HepG2 (cell line): ENCODE results near the gene SH3PXD2A. TPM values are rescaled to one million over a fixed set of nuclear protein-coding genes. Genes with fewer than 3 reads are reported as not detected.

Experiments
- ASH2L ChIP-seq: fragments of 300-600, 200-600 bp; sonication (generic); IDR thresholded peaks from 2 replicates; pipeline ENCODE4 v1.7.0; 2017; ENCODE audit warnings: low read depth, mild to moderate bottlenecking, moderate library complexity, mixed read lengths, low read length; ENCODE audit not compliant: insufficient read length
- ATM ChIP-seq: fragments of 450-650 bp; IDR thresholded peaks from 2 replicates; pipeline ENCODE4 v1.7.1; 2017; ENCODE audit warnings: mild to moderate bottlenecking, borderline replicate concordance
- HDAC1 ChIP-seq: sonication (generic); formaldehyde crosslinking; IDR thresholded peaks from 2 replicates; pipeline ENCODE4 v1.5.1; 2020; ENCODE audit warnings: mild to moderate bottlenecking, missing genetic modification reagents
- HOXA3 ChIP-seq: sonication (generic); formaldehyde crosslinking; IDR thresholded peaks from 2 replicates; pipeline ENCODE4 v1.5.0; 2020; ENCODE audit warnings: missing genetic modification reagents
- KLF6 ChIP-seq: IDR thresholded peaks from 2 replicates; pipeline ENCODE4 v1.8.0; 2016; ENCODE audit warnings: missing biosample characterization, missing genetic modification reagents
- MAZ ChIP-seq, 2 experiments: sonication (generic) in 1 of 2; formaldehyde crosslinking in 1 of 2; IDR thresholded peaks; 2 replicates each; pipeline versions ENCODE4 v1.5.0 to v1.6.1; 2012 to 2020; ENCODE audit warnings: low read depth in 2 of 2, mild to moderate bottlenecking in 2 of 2, borderline replicate concordance in 1 of 2, improper control_type of control experiment in 1 of 2, low read length in 1 of 2, missing genetic modification reagents in 1 of 2, moderate library complexity in 1 of 2
- NCOA1 ChIP-seq: sonication (generic); formaldehyde crosslinking; IDR thresholded peaks from 2 replicates; pipeline ENCODE4 v1.9.0; 2021; ENCODE audit warnings: missing genetic modification reagents
- POLR2A ChIP-seq, 2 experiments: IDR thresholded peaks; 2 replicates each; pipeline ENCODE4 v1.6.1; 2011; ENCODE audit warnings: low read depth in 2 of 2, low read length in 2 of 2, mild to moderate bottlenecking in 1 of 2, moderate library complexity in 1 of 2; ENCODE audit not compliant: insufficient read depth in 1 of 2
- RXRA ChIP-seq: sonication (generic); formaldehyde crosslinking; IDR thresholded peaks from 2 replicates; pipeline ENCODE4 v1.5.1; 2020; ENCODE audit warnings: missing genetic modification reagents
- ZC3H4 ChIP-seq: sonication (generic); formaldehyde crosslinking; IDR thresholded peaks from 2 replicates; pipeline ENCODE4 v1.4.0; 2020; ENCODE audit warnings: missing genetic modification reagents, borderline replicate concordance
- ZFP1 ChIP-seq: IDR thresholded peaks from 2 replicates; pipeline ENCODE4 v1.6.1; 2016
- ZNF232 ChIP-seq: sonication (generic); formaldehyde crosslinking; IDR thresholded peaks from 2 replicates; pipeline ENCODE4 v1.4.0; 2020; ENCODE audit warnings: missing genetic modification reagents, borderline replicate concordance
- ZNF3 ChIP-seq: IDR thresholded peaks from 2 replicates; pipeline ENCODE4 v1.7.0; 2017; ENCODE audit warnings: inconsistent platforms
- ZNF382 ChIP-seq: sonication (generic); formaldehyde crosslinking; IDR thresholded peaks from 2 replicates; pipeline ENCODE4 v1.5.0; 2020; ENCODE audit warnings: missing genetic modification reagents, mild to moderate bottlenecking, borderline replicate concordance
- ZNF383 ChIP-seq: sonication (generic); formaldehyde crosslinking; IDR thresholded peaks from 2 replicates; pipeline ENCODE4 v1.4.0; 2020; ENCODE audit warnings: missing genetic modification reagents, mild to moderate bottlenecking, borderline replicate concordance
- polyA plus RNA-seq, 8 experiments: library from polyadenylated mRNA; depleted of rRNA in 3 of 8; stranded (reverse) in 7 of 8; unstranded in 1 of 8; fragments of >200 nt; fragmentation: Illumina TruSeq in 4 of 8; extraction: Trizol in 4 of 8; gene quantifications; 2 replicates each; pipeline versions ENCODE4 v1.2.1 to v1.2.3, GENCODE V29; 2011 to 2016; ENCODE audit warnings: low read depth in 4 of 8, missing spikeins in 1 of 8, mixed read lengths in 1 of 8; ENCODE audit not compliant: insufficient read depth in 1 of 8
- total RNA-seq, 5 experiments: library from RNA; depleted of rRNA; stranded (reverse); fragments of >200 nt; fragmentation: Illumina TruSeq; extraction: Trizol; gene quantifications; 2 replicates each; pipeline ENCODE4 v1.2.3, GENCODE V29; 2016; ENCODE audit warnings: low read depth in 1 of 5
- TF ChIP-seq, protein P1 (sequence below): sonication (generic); formaldehyde crosslinking; IDR thresholded peaks from 2 replicates; pipeline ENCODE4 v1.8.0; 2022; ENCODE audit warnings: mild to moderate bottlenecking, missing genetic modification reagents
- TF ChIP-seq, protein P2 (sequence below), 2 experiments: sonication (generic) in 1 of 2; formaldehyde crosslinking in 1 of 2; IDR thresholded peaks; 2 replicates each; pipeline versions ENCODE4 v1.5.1 to v1.6.1; 2011 to 2020; ENCODE audit warnings: borderline replicate concordance in 1 of 2, low read depth in 1 of 2, low read length in 1 of 2, mild to moderate bottlenecking in 1 of 2, missing genetic modification reagents in 1 of 2, moderate library complexity in 1 of 2
- TF ChIP-seq, protein P3 (sequence below): sonication (generic); formaldehyde crosslinking; IDR thresholded peaks from 2 replicates; pipeline ENCODE4 v1.8.0; 2022; ENCODE audit warnings: missing genetic modification reagents, mild to moderate bottlenecking, moderate library complexity, borderline replicate concordance
- TF ChIP-seq, protein P4 (sequence below): sonication (generic); formaldehyde crosslinking; IDR thresholded peaks from 2 replicates; pipeline ENCODE4 v1.4.0; 2020; ENCODE audit warnings: missing genetic modification reagents, mild to moderate bottlenecking, borderline replicate concordance
- TF ChIP-seq, protein P5 (sequence below): sonication (generic); formaldehyde crosslinking; IDR thresholded peaks from 2 replicates; pipeline ENCODE4 v1.8.0; 2022; ENCODE audit warnings: low read depth, missing genetic modification reagents

SH3PXD2A gene
- total and polyA plus RNA-seq, 2 of the 13 experiments (the other 11 are each of a cell fraction or from before 2014, with no cell fraction given): 11.1 to 11.3 TPM

DNA sequence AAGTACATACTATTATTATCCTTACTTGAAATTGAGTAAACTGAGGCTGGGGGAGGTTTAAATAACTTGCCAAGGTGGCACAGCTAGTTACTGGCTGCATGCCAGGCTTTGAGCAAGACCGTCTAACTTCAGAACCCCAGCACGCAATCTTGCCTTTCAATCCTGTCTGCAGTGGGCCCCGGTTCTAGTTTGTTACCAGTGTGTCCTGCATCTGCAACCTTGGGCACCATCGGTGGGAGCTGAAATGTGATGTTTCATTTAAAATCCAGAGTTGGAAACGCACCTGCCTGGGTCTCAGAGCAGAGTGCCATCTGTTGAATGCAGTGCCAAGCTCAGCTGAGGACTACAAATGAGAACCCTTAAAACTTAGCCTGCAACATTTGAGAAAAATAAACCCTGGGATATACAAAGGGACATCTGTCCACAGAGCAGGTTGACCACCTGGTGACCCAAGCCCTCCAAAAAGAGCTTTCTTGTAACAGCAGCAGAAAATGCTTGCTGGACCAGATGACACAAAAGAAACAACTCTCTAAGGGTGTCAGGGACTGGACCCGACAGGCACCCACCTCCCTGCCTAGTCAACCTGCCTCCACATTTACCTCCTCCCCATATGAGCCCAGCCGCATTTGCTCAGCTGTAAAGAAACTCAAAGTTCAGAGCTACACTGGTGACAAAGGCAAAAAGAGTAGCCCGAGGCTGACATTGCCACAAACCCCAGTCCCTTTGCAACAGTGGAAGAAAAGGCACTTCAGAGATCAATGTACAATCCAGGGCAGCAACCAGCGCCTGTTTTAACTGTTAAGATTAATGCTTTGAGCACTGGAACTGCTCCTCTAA is 1.7 kb downstream of the SH3PXD2A start (continued):
- 0 out of 2 replicates have a peak, but pooled peaks have one; percentile 49 for TF ChIP-seq ZNF232
- TF ChIP-seq NCOA1: no peak
- TF ChIP-seq HDAC1 (CRISPR knock-in tag): no peak; the same call in 1 of the 2 replicates
- TF ChIP-seq, protein P1, sequence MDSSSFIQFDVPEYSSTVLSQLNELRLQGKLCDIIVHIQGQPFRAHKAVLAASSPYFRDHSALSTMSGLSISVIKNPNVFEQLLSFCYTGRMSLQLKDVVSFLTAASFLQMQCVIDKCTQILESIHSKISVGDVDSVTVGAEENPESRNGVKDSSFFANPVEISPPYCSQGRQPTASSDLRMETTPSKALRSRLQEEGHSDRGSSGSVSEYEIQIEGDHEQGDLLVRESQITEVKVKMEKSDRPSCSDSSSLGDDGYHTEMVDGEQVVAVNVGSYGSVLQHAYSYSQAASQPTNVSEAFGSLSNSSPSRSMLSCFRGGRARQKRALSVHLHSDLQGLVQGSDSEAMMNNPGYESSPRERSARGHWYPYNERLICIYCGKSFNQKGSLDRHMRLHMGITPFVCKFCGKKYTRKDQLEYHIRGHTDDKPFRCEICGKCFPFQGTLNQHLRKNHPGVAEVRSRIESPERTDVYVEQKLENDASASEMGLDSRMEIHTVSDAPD (CRISPR knock-in tag): no peak
- TF ChIP-seq ZNF382: no peak
- no peak for TF ChIP-seq ZNF383 (CRISPR knock-in tag)
- 0 out of 2 replicates have a peak, but pooled peaks have one; percentile 35 for TF ChIP-seq ZNF3
- no peak for TF ChIP-seq ZFP1 (CRISPR knock-in tag)
- TF ChIP-seq HOXA3 (CRISPR knock-in tag): no peak
- peak in 1 of 2 experiments; percentile 58; a peak in 2 of 4 replicates for TF ChIP-seq POLR2A (IDR thresholded peaks at IDR 0.05; ENCODE audit: insufficient read depth in 1 of 2, low read depth in 2 of 2, low read length in 2 of 2)
- no peak for TF ChIP-seq RXRA (CRISPR knock-in tag)
- TF ChIP-seq KLF6 (CRISPR knock-in tag): no peak
- TF ChIP-seq, protein P2, sequence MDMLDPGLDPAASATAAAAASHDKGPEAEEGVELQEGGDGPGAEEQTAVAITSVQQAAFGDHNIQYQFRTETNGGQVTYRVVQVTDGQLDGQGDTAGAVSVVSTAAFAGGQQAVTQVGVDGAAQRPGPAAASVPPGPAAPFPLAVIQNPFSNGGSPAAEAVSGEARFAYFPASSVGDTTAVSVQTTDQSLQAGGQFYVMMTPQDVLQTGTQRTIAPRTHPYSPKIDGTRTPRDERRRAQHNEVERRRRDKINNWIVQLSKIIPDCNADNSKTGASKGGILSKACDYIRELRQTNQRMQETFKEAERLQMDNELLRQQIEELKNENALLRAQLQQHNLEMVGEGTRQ (IDR thresholded peaks at IDR 0.05; ENCODE audit: low read depth, low read length): no peak
- TF ChIP-seq, protein P2 (CRISPR knock-in tag; IDR thresholded peaks at IDR 0.05; ENCODE audit: borderline replicate concordance): no peak
- no peak for TF ChIP-seq ATM
- TF ChIP-seq, protein P3, sequence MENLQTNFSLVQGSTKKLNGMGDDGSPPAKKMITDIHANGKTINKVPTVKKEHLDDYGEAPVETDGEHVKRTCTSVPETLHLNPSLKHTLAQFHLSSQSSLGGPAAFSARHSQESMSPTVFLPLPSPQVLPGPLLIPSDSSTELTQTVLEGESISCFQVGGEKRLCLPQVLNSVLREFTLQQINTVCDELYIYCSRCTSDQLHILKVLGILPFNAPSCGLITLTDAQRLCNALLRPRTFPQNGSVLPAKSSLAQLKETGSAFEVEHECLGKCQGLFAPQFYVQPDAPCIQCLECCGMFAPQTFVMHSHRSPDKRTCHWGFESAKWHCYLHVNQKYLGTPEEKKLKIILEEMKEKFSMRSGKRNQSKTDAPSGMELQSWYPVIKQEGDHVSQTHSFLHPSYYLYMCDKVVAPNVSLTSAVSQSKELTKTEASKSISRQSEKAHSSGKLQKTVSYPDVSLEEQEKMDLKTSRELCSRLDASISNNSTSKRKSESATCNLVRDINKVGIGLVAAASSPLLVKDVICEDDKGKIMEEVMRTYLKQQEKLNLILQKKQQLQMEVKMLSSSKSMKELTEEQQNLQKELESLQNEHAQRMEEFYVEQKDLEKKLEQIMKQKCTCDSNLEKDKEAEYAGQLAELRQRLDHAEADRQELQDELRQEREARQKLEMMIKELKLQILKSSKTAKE: no peak
- TF ChIP-seq ASH2L: no peak
- 0 out of 2 replicates have a peak, but pooled peaks have one; percentile 26 for TF ChIP-seq MAZ (IDR thresholded peaks at IDR 0.05; ENCODE audit: borderline replicate concordance, low read depth, low read length)
- no peak for TF ChIP-seq MAZ (CRISPR knock-in tag; IDR thresholded peaks at IDR 0.05; ENCODE audit: low read depth)
- TF ChIP-seq, protein P4, sequence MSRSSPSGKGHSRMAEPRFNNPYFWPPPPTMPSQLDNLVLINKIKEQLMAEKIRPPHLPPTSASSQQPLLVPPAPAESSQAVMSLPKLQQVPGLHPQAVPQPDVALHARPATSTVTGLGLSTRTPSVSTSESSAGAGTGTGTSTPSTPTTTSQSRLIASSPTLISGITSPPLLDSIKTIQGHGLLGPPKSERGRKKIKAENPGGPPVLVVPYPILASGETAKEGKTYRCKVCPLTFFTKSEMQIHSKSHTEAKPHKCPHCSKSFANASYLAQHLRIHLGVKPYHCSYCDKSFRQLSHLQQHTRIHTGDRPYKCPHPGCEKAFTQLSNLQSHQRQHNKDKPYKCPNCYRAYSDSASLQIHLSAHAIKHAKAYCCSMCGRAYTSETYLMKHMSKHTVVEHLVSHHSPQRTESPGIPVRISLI: 0 out of 2 replicates have a peak, but pooled peaks have one; percentile 25
- TF ChIP-seq, protein P5, sequence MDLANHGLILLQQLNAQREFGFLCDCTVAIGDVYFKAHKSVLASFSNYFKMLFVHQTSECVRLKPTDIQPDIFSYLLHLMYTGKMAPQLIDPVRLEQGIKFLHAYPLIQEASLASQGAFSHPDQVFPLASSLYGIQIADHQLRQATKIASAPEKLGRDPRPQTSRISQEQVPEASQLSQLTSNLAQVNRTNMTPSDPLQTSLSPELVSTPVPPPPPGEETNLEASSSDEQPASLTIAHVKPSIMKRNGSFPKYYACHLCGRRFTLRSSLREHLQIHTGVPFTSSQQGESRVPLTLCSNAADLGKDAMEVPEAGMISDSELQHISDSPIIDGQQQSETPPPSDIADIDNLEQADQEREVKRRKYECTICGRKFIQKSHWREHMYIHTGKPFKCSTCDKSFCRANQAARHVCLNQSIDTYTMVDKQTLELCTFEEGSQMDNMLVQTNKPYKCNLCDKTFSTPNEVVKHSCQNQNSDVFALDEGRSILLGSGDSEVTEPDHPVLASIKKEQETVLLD: no peak
- TF ChIP-seq ZC3H4 (CRISPR knock-in tag): no peak
